ENCODE data around the gene ASIC1.
A peak's percentile ranks its signal among the peaks of the same experiment; 100 is the strongest.

ASIC1 gene

GRCh38 chr12:50057000-50057841, at the start of gene ASIC1:
ASIC1 (plus strand) TSS chr12:50057596; CDS start chr12:50058767, 1,171 bp downstream.
- CTCF ChIA-PET: interaction anchor here (1.0 to 8.0 kb wide), 19 partner anchors 9 to 176 kb away, joined by 3 to 161 read pairs (median 7); partner anchors contain the start of genes AQP5, AQP6 and COX14
- POLR2A ChIA-PET: no interaction called here
- TF ChIP-seq, protein P1, sequence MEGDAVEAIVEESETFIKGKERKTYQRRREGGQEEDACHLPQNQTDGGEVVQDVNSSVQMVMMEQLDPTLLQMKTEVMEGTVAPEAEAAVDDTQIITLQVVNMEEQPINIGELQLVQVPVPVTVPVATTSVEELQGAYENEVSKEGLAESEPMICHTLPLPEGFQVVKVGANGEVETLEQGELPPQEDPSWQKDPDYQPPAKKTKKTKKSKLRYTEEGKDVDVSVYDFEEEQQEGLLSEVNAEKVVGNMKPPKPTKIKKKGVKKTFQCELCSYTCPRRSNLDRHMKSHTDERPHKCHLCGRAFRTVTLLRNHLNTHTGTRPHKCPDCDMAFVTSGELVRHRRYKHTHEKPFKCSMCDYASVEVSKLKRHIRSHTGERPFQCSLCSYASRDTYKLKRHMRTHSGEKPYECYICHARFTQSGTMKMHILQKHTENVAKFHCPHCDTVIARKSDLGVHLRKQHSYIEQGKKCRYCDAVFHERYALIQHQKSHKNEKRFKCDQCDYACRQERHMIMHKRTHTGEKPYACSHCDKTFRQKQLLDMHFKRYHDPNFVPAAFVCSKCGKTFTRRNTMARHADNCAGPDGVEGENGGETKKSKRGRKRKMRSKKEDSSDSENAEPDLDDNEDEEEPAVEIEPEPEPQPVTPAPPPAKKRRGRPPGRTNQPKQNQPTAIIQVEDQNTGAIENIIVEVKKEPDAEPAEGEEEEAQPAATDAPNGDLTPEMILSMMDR (IDR thresholded peaks at IDR 0.05; ENCODE audit: control extremely low read depth, extremely low read depth, low read depth, missing control alignments): no peak
- DNase-seq (ENCODE audit: extremely low spot score): peak; percentile 57

- DNase-seq (ENCODE audit: extremely low spot score): no peak
- ChIA-PET CTCF (interaction anchor here (0.8 to 6.7 kb wide), 11 partner anchors 8 to 162 kb away, joined by 3 to 35 read pairs (median 4); no protein-coding TSS in a partner anchor), POLR2A (interaction anchor here (0.6 kb wide), 1 partner anchor 740 kb away, joined by 11 read pairs; no protein-coding TSS in a partner anchor)
- TF ChIP-seq, protein P1 (IDR thresholded peaks at IDR 0.05; ENCODE audit: control extremely low read depth, extremely low read depth, low read depth, missing control alignments): no peak
Measured at GRCh38 chr12:50013361-50014147, 43.8 kb upstream of the ASIC1 start.

DNA sequence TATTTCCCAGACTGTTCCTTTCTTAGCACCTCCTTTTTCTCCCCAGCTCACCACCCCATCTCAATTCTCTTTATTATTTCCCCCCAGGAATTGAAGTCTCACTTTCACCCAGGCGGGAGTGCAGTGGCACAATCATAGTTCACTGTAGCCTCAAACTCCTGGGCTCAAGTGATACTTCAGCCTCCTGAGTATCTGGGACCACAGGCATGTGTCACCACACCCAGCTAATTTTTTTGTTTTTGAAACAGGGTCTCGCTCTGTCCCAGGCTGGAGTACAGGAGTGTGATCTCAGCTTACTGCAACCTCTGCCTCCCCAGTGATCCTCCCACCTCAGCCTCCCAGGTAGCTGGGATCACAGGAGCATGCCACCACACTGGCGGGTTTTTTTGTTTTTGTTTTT, 43.1 kb upstream of the ASIC1 start:
- TF ChIP-seq, protein P1 (IDR thresholded peaks at IDR 0.05; ENCODE audit: control extremely low read depth, extremely low read depth, low read depth, missing control alignments): no peak
- CTCF ChIA-PET: interaction anchor here (0.8 to 6.7 kb wide), 11 partner anchors 9 to 161 kb away, joined by 3 to 35 read pairs (median 4); no protein-coding TSS in a partner anchor
- no peak for DNase-seq (ENCODE audit: extremely low spot score)
- POLR2A ChIA-PET: no interaction called here

- TF ChIP-seq, protein P1 (IDR thresholded peaks at IDR 0.05; ENCODE audit: control extremely low read depth, extremely low read depth, low read depth, missing control alignments): no peak
- DNase-seq (ENCODE audit: extremely low spot score): no peak
- POLR2A ChIA-PET: no interaction called here
- CTCF ChIA-PET: interaction anchor here (0.6 to 6.7 kb wide), 9 partner anchors 7 to 71 kb away, joined by 3 to 35 read pairs (median 5); partner anchors contain the start of gene AQP6
Measured at GRCh38 chr12:50016501-50017475, 40.6 kb upstream of the ASIC1 start.

DNA sequence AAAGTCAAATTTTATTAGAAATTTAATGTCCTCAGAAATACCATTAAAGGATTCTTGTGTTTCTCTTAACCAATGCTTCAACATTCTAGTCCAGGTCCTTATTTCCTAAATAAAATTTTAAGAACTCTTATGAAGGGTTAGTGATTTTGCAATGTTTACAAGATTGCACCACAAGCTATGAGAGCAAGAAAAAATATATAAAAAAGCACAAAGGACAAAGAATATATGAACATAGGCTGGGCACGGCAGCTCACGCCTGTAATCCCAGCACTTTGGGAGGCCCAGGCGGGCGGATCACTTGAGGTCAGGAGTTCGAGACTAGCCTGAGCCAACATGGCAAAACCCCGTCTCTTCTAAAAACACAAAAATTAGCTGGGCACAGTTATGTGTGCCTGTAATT, 39.8 kb upstream of the ASIC1 start:
- TF ChIP-seq, protein P1 (IDR thresholded peaks at IDR 0.05; ENCODE audit: control extremely low read depth, extremely low read depth, low read depth, missing control alignments): no peak
- ChIA-PET CTCF (interaction anchor here (1.1 to 4.9 kb wide), 6 partner anchors 8 to 71 kb away, joined by 3 to 18 read pairs (median 4); no protein-coding TSS in a partner anchor), POLR2A (interaction anchor here (0.6 kb wide), 1 partner anchor 19 kb away, joined by 3 read pairs; no protein-coding TSS in a partner anchor)
- DNase-seq (ENCODE audit: extremely low spot score): no peak
